Measurements from ENCODE around the gene PLCB1.
A peak's percentile ranks its signal among the peaks of the same experiment; 100 is the strongest.
"Not testable (repeated sequence)": the region's sequence is repeated elsewhere in the genome, so short reads cannot be mapped to it uniquely, and the experiment has no call there.

PLCB1 gene

GRCh38 chr20:8547035-8547650 lies 415.1 kb downstream of the PLCB1 start:
- DNase-seq (ENCODE audit: low spot score), result no peak

DNA sequence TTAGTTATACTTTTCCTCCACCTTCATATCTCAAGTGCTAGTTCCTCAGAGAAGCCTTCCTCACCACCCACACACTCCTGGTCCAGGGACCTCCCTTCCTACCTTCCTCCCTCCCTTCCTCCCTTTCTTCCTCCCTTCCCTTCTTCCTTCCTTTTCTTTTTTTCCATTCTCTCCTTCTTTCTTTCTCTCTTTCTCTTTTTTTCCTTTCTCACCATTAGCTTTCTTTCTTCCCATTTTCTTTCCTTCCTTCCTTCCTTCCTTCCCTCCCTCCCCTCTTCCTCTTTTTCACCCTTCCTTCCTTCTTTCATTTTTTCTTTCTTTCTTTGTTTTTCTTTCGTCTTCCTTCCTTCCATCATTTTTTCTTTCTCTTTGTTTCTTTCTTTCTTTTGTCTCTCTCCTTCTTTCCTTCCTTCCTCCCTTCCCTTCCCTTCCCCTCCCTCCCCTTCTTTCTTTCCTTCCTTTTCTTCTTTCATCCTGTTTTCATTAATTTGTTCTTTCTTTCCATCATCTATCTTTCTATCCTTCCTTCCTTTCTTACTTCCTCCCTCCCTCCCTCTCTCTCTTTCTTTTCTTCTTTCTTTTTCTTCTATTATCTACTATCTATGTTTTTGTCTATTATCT lies 416.0 kb downstream of the PLCB1 start:
- no peak for DNase-seq (ENCODE audit: low spot score)

- no peak for DNase-seq (ENCODE audit: low spot score)
Measured at GRCh38 chr20:8549192-8549591, 417.1 kb downstream of the PLCB1 start.

GRCh38 chr20:8557711-8558110 lies 425.6 kb downstream of the PLCB1 start:
- no peak for DNase-seq (ENCODE audit: low spot score)

DNA sequence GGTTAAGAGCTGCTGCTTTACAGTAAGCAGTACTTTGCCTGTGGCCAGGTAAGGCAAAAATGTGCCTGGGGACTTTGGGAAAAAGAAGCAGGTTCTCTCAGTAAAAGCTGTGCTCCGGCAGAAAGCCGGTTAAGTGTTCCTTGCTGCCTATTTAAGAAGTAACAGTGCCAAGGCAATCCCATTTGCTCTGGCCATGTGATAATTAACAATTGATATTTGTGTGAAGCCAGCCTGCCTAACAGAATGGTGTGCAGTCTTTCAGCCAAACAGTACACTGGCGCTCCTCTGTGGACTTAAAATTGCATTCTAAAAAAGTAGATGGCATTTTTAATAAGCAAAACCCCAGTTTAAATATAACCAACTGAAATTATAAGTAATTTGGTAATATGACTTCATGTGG lies 430.3 kb downstream of the PLCB1 start:
- DNase-seq (ENCODE audit: low spot score), result no peak

DNA sequence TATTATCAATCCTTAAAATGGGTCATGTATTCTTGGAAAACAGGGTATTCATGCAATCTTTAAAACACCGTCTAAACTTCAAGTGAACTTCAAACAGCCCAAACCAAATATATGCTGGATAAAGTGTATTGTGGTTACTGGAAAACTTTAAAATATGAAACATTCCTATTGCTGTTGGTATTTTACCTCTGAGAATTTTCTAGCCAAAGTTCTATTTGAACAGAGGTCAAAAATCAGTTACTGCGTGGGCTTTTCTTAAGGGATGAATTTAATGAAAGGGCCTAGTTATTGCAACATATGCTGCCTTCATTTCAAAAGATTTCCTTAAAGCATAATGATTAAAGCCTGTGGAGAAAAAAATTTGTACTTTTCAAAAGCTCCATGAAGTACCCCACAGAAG lies 436.0 kb downstream of the PLCB1 start:
- DNase-seq (ENCODE audit: low spot score), result no peak

- no peak for DNase-seq (ENCODE audit: low spot score)
Measured at GRCh38 chr20:8569766-8570165, 437.7 kb downstream of the PLCB1 start.

GRCh38 chr20:8571611-8572010 lies 439.5 kb downstream of the PLCB1 start:
- DNase-seq (ENCODE audit: low spot score), result no peak

GRCh38 chr20:8573686-8574085 lies 441.6 kb downstream of the PLCB1 start:
- no peak for DNase-seq (ENCODE audit: low spot score)

- no peak for DNase-seq (ENCODE audit: low spot score)
Measured at GRCh38 chr20:8575114-8575513, 443.0 kb downstream of the PLCB1 start.

DNA sequence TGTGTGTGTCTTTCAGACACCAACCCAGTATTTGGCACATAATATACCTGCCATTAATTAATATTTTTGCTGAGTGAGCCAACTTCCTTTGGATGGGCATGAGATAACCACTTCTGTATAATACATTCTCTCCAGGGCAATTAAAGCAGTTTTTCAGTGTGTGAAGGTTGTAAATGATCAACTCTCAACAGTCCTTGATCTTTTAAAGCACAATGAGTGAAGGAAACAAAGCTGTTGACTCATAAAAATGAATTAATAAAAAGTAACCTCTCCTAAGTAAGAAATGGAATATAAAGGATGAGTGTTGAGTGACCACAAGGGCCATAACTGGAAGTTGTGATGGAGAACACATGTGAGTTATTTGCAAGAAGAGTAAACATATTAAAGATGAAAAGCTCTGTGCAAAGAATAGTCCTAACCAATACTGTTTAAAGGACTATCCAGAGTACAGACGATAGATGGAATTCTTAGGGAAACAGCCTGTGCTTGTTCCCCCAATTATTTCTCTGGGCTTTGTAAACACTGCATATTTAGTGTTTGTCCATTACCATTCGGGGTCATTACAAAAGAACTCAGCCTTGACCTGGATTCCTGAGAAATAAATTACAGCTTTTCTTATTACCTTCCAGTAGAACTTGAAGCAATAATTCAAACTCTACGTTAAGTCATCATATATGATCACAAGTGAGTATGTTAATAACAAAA lies 446.2 kb downstream of the PLCB1 start:
- DNase-seq (ENCODE audit: low spot score), result no peak

DNA sequence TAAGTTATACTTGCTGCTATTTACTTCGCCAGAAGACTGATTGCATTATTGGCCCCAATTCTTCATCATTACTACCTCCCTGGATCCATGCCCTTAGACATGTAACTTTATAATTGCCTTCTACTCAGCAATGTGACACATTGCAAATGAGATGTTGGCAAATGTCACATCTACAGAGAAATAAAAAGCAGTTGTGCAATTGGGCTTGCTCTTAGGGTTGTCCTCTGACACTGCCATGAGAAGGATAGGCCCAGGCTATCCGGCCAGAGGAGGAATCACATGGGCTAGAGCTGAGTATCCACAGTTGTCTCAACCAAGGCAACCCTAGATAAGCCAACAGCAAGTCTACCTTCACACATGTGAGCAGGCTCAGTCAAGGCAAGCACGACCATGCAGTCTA lies 447.0 kb downstream of the PLCB1 start:
- DNase-seq (ENCODE audit: low spot score), result no peak

DNA sequence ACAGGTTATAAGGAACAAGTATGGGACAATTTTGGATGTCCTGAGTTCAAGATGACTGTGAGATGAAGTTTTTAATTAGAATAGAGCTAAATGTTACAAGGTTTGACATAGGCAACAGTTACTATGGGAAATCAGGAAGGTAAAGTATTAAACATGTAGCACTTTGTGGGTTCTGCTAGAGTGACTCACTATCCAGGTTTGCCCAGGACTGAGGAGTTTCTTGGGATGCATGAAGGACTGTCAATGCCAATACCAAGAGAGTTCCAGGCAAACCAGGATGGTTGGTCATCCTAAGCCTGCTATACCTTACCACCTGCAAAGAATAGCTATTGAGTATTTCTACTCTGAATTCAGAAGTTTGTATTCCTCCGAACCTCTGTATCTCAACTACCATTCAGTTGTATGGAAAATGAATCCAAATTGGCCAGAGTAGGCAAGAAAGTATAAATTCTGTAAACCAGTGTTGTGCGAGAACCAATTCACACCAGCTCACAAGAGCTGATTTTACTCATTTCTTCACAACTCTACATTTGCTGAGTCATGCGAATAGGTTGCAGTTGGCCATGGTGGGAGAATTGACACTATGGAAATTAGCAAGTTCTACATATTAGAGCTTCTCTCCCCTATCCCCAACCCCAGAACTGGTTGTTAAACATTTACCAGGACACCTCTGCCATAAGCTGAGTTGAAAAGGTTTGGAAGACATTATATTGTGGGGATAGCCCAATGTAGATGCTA lies 449.5 kb downstream of the PLCB1 start:
- DNase-seq (ENCODE audit: low spot score), result no peak

DNA sequence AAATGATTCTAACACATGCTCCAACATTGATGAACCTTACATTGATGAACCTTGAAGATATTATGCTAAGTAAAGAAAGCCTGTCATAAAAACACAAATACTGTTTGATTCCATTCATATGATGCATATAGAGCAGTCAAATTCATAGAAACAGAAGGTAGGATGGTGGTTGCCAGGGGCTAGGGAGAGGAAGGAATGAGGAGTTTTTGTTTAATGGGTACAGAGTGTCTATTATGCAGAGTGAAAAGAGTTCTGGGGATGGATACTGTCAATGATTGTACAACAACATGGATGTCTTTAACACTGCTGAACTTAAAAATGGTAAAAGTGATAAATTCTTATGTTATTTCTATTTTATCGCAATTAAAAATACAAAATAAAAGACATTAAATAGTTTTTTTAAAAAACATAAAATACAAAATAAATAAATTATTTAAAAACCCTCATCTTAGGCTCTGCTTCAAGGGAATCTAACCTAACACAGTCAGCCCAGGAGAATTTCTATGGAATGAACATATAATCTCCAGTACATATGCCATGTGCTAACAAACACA lies 451.0 kb downstream of the PLCB1 start:
- DNase-seq (ENCODE audit: low spot score), result no peak

DNA sequence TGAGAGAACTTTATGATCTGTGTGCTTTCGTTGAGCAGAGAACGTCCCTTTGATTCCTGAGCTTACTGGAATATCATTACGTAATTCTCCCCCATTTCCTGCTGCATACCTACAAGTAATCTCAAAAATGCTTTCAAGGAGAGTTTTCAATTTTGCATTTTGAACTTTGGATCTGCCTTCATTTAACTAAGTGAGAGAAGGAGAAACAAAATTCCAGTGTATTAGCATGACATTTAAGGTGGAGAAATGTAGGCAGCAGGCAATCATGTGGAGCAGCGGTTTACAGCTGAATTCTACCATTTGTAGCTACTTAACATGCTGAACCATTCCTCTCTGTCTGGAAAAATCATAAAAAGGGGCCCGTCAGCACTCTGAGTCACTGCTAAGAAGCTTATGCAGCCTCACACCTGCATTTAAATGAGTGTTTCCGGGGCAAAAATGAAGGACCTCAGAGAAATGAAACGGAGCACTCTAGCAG lies 451.5 kb downstream of the PLCB1 start:
- DNase-seq (ENCODE audit: low spot score), result no peak

GRCh38 chr20:8587251-8587650 lies 455.2 kb downstream of the PLCB1 start:
- DNase-seq (ENCODE audit: low spot score), result no peak

GRCh38 chr20:8587810-8588209 lies 455.7 kb downstream of the PLCB1 start:
- DNase-seq (ENCODE audit: low spot score), result no peak

DNA sequence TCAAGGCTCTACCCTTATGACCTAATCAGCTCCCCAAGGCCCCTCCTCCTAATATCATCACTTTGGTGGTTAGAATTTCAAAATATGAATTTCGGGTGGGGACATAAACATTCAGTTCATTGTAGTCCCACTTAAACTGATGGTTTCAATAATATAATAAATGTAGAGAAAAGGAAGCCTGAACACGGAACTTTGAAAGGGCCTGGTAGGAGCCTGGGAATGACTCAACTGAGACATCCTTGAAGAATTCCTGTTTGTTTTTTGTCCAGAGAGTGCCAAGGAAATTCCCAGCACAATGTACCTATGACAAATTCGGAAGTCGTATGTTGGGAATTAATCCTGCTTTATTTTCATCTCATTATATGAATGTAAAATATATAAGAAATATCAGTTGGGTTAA lies 457.9 kb downstream of the PLCB1 start:
- DNase-seq (ENCODE audit: low spot score), result no peak

DNA sequence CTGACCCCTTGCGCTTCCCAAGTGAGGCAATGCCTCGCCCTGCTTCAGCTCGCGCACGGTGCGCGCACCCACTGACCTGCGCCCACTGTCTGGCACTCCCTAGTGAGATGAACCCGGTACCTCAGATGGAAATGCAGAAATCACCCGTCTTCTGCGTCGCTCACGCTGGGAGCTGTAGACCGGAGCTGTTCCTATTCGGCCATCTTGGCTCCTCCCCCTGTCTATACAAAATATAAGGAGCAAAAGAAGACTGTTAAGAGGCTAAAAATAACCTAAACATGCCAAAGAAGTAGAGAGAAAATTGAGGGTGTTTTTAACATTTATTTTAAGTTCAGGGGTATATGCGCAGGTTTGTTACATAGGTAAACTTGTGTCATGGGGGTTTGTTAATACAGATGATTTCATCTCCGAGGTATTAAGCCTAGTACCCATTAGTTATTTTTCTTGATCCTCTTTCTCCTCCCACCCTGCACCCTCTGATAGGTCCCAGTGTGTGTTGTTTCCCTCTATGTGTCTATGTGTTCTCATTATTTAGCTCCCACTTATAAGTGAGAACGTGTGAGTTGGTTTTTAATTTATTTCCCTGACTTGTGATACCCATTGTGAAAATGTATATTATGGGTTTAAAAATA lies 469.0 kb downstream of the PLCB1 start:
- not testable (repeated sequence) for DNase-seq (ENCODE audit: low spot score)

- DNase-seq (ENCODE audit: low spot score), result no peak
Measured at GRCh38 chr20:8601542-8601912, 469.5 kb downstream of the PLCB1 start.

DNA sequence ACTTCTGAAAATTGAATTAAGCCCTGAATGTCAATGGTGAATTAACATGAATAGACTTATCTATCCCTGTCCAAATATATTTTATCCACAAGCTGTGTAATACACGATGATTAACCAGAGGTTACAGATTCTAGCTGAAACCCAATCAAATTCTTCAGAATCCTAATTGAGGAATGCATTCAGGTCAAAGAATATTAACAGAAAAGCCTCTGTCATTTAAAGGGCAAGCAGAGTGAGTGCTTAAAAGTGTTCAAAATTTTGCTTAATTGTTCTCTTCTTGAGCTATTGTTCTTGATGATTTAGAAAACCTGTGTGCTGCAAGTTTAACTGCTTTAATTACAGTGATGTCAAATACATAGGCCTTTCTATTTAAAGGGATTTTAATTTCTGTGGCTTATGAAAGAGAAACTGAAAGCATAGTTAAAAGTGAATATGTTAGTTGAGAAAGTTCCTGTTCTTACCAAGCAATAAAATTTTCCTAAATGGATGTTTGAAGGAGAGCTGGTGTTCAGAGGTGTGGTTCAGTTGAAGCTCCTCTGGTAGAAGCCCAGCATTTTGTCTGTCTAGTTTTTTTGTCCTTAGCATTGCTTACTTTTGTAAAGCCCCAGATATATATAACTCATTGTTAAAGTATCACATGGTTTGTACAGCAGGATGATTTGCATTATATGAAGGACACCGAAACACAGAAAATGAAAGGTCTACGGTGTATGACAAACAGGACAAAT lies 470.5 kb downstream of the PLCB1 start:
- DNase-seq (ENCODE audit: low spot score), result peak; percentile 15

Measured in AG08396 (cell line).